Astrocyte (in vitro differentiated cells and primary cell): ENCODE results near the gene DIP2C. TPM values are rescaled to one million over a fixed set of nuclear protein-coding genes. Genes with fewer than 3 reads are reported as not detected.
"Not testable (repeated sequence)": the region's sequence is repeated elsewhere in the genome, so short reads cannot be mapped to it uniquely, and the experiment has no call there.

Source experiments
- DNase-seq: peaks from one replicate; pipeline ENCODE4 v3.0.0-alpha.2; 2010; ENCODE audit warnings: low read depth
- FAIRE-seq: peaks from 2 replicates; lab custom pipeline; 2011; peaks lifted over from hg19 to GRCh38; lab: Jason Lieb, UNC
- H2AFZ ChIP-seq: 2 replicates; pipeline ENCODE4 v1.6.0; 2012; ENCODE audit warnings: low read depth, low read length, inconsistent platforms
- H3K27ac ChIP-seq: 2 replicates; pipeline ENCODE4 v1.5.1; 2011; ENCODE audit warnings: low read depth, low read length, inconsistent platforms
- H3K27me3 ChIP-seq: 2 replicates; pipeline ENCODE4 v1.6.0; 2011; ENCODE audit warnings: low read length, inconsistent platforms; ENCODE audit not compliant: insufficient read depth
- H3K36me3 ChIP-seq: 2 replicates; pipeline ENCODE4 v1.5.1; 2011; ENCODE audit warnings: low read length, inconsistent platforms; ENCODE audit not compliant: insufficient read depth
- H3K4me1 ChIP-seq: 2 replicates; pipeline ENCODE4 v1.5.1; 2011; ENCODE audit warnings: low read length, inconsistent platforms; ENCODE audit not compliant: insufficient read depth
- H3K4me2 ChIP-seq: 2 replicates; pipeline ENCODE4 v1.6.0; 2012; ENCODE audit warnings: low read length, inconsistent platforms
- H3K4me3 ChIP-seq: 2 replicates; pipeline ENCODE4 v1.5.1; 2011; ENCODE audit warnings: low read depth, mild to moderate bottlenecking, low read length, inconsistent platforms; ENCODE audit not compliant: insufficient read depth
- H3K79me2 ChIP-seq: 2 replicates; pipeline ENCODE4 v1.6.0; 2012; ENCODE audit warnings: mild to moderate bottlenecking, low read length, inconsistent platforms; ENCODE audit not compliant: insufficient read depth
- H3K9ac ChIP-seq: 2 replicates; pipeline ENCODE4 v1.6.0; 2012; ENCODE audit warnings: mild to moderate bottlenecking, low read length, inconsistent platforms
- H3K9me3 ChIP-seq: 2 replicates; pipeline ENCODE4 v1.5.1; 2012; ENCODE audit warnings: low read depth, mild to moderate bottlenecking, low read length, inconsistent platforms; ENCODE audit not compliant: insufficient read depth
- H4K20me1 ChIP-seq: 2 replicates; pipeline ENCODE4 v1.6.0; 2012; ENCODE audit warnings: low read length, inconsistent platforms; ENCODE audit not compliant: insufficient read depth
- H3K27ac Mint-ChIP-seq: one replicate; pipeline ENCODE4 v1.8.0; 2021; ENCODE audit warnings: mild to moderate bottlenecking, mixed read lengths; ENCODE audit not compliant: unreplicated experiment
- H3K27me3 Mint-ChIP-seq: one replicate; pipeline ENCODE4 v1.8.0; 2021; ENCODE audit warnings: low read depth, mixed read lengths; ENCODE audit not compliant: unreplicated experiment
- H3K36me3 Mint-ChIP-seq: one replicate; pipeline ENCODE4 v1.8.0; 2021; ENCODE audit warnings: low read depth, mixed read lengths; ENCODE audit not compliant: unreplicated experiment
- H3K4me1 Mint-ChIP-seq: one replicate; pipeline ENCODE4 v1.8.0; 2021; ENCODE audit warnings: low read depth, mixed read lengths; ENCODE audit not compliant: unreplicated experiment
- H3K4me3 Mint-ChIP-seq: one replicate; pipeline ENCODE4 v1.8.0; 2021; ENCODE audit warnings: mild to moderate bottlenecking, moderate library complexity, mixed read lengths; ENCODE audit not compliant: unreplicated experiment
- H3K9me3 Mint-ChIP-seq: one replicate; pipeline ENCODE4 v1.8.0; 2021; ENCODE audit warnings: mild to moderate bottlenecking, mixed read lengths; ENCODE audit not compliant: unreplicated experiment
- CTCF ChIP-seq: IDR thresholded peaks from 2 replicates; pipeline ENCODE4 v1.5.1; 2011; ENCODE audit warnings: low read depth, mild to moderate bottlenecking, inconsistent platforms, low read length, moderate library complexity; ENCODE audit not compliant: insufficient read depth
- EZH2 ChIP-seq: IDR thresholded peaks from 2 replicates; pipeline ENCODE4 v1.6.1; 2012; ENCODE audit warnings: mild to moderate bottlenecking, low read length, inconsistent platforms; ENCODE audit not compliant: insufficient read depth
- total RNA-seq: library from RNA; stranded (reverse); gene quantifications from 2 replicates; pipeline ENCODE4 v1.2.1, GENCODE V29; 2021

Gene DIP2C
- total RNA-seq, 1 donor from 2014 or later: 27.3 TPM

GRCh38 chr10:424724-425123 lies 264.7 kb downstream of the DIP2C start:
- H3K27ac Mint-ChIP-seq, H3K27me3 ChIP-seq, H3K9me3 ChIP-seq, H3K79me2 ChIP-seq, H3K4me2 ChIP-seq, H3K4me3 ChIP-seq, H3K27ac ChIP-seq, H2AFZ ChIP-seq, H3K36me3 ChIP-seq, FAIRE-seq, H3K4me1 ChIP-seq, H3K9me3 Mint-ChIP-seq, H3K4me1 Mint-ChIP-seq, H3K9ac ChIP-seq, H3K27me3 Mint-ChIP-seq, DNase-seq, H3K4me3 Mint-ChIP-seq: not testable (repeated sequence)
- H4K20me1 ChIP-seq: peaks cover 10% of the 10 kb centered on the region
- peaks cover 19% of the 10 kb centered on the region for H3K36me3 Mint-ChIP-seq

DNA sequence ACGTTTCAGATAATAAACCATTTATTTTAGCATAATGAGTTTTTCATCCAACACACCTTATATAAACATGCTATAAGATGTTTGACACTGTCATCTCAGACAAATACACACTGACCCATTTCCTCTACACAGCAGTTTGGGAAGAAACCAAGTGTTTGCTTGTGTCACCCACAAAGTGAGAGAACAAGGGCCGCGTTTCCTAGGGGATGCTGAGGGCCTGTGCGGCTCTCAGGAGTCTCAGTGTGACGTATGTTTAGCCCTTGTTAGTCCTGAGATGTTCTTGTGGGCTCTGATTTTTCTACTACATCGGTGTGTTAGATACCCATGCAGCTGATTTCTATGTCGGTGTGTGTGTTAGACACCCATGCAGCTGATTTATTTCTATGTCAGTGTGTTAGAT lies 266.3 kb downstream of the DIP2C start:
- Histone ChIP-seq H3K9ac (no peak overlapping the region), H3K9me3 (peaks cover 3% of the 10 kb centered on the region), H3K27me3 (no peaks in the 10 kb centered on the region), H2AFZ (no peak overlapping the region), H3K79me2 (no peaks in the 10 kb centered on the region), H3K4me3 (no peak overlapping the region), H3K4me1 (no peaks in the 10 kb centered on the region), H3K36me3 (peaks cover 11% of the 10 kb centered on the region), H3K27ac (no peak overlapping the region), H4K20me1 (peaks cover 10% of the 10 kb centered on the region), H3K4me2 (no peak overlapping the region)
- no peak for TF ChIP-seq EZH2
- Mint-ChIP-seq H3K4me1 (no peaks in the 10 kb centered on the region), H3K27me3 (no peaks in the 10 kb centered on the region), H3K36me3 (peaks cover 27% of the 10 kb centered on the region), H3K27ac (no peak overlapping the region), H3K4me3 (no peak overlapping the region), H3K9me3 (no peaks in the 10 kb centered on the region)
- FAIRE-seq (no peak), DNase-seq (no peak)

DNA sequence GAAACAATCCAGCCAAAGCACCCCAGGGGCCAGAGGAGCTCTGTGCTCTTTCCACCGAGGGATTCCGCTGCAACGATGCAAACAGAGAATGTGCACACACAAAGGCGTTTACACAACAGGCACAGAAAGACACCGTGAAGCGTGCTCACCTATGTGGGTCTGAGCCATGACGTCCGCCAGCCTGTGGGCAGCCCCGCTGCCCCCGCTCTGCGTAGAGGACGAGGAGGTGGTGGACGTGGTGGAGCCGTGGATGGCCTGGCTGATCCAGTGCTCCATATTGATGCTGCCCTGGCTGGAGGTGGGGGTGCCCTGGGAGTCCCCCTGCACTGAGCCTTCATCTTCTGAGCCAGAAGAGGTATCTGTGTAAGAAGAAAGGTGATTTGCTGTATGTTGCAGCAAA lies 266.8 kb downstream of the DIP2C start:
- DNase-seq (no peak), FAIRE-seq (no peak)
- Mint-ChIP-seq H3K4me3 (no peak overlapping the region), H3K27me3 (no peaks in the 10 kb centered on the region), H3K9me3 (no peaks in the 10 kb centered on the region), H3K27ac (no peak overlapping the region), H3K36me3 (peaks cover 25% of the 10 kb centered on the region), H3K4me1 (no peaks in the 10 kb centered on the region)
- H3K79me2 ChIP-seq: no peaks in the 10 kb centered on the region
- TF ChIP-seq EZH2 (no peak), CTCF (no peak)
- no peak overlapping the region for H3K4me2 ChIP-seq
- H3K4me3 ChIP-seq: no peak overlapping the region
- H3K27me3 ChIP-seq: no peaks in the 10 kb centered on the region
- peaks cover 10% of the 10 kb centered on the region for H4K20me1 ChIP-seq
- H3K36me3 ChIP-seq: peaks cover 11% of the 10 kb centered on the region
- no peaks in the 10 kb centered on the region for H3K4me1 ChIP-seq
- no peak overlapping the region for H3K27ac ChIP-seq
- H2AFZ ChIP-seq: no peak overlapping the region
- no peak overlapping the region for H3K9ac ChIP-seq
- peaks cover 3% of the 10 kb centered on the region for H3K9me3 ChIP-seq

GRCh38 chr10:422241-422640 lies 267.2 kb downstream of the DIP2C start:
- FAIRE-seq (no peak), DNase-seq (no peak)
- no peak overlapping the region for H3K4me2 ChIP-seq
- peaks cover 11% of the 10 kb centered on the region for H3K36me3 ChIP-seq
- H3K4me3 ChIP-seq: no peak overlapping the region
- peaks cover 11% of the 10 kb centered on the region for H4K20me1 ChIP-seq
- H3K27ac ChIP-seq: no peak overlapping the region
- peaks cover 3% of the 10 kb centered on the region for H3K9me3 ChIP-seq
- H3K9ac ChIP-seq: no peak overlapping the region
- no peak for TF ChIP-seq EZH2
- TF ChIP-seq CTCF: no peak
- Mint-ChIP-seq H3K4me3 (no peak overlapping the region), H3K4me1 (no peaks in the 10 kb centered on the region), H3K36me3 (peaks cover 25% of the 10 kb centered on the region), H3K9me3 (no peaks in the 10 kb centered on the region), H3K27ac (no peak overlapping the region), H3K27me3 (no peaks in the 10 kb centered on the region)
- H3K27me3 ChIP-seq: no peaks in the 10 kb centered on the region
- H3K79me2 ChIP-seq: no peaks in the 10 kb centered on the region
- H3K4me1 ChIP-seq: no peaks in the 10 kb centered on the region
- H2AFZ ChIP-seq: no peak overlapping the region
